OCI-LY1 (cell line): ENCODE data around the gene FBXL17.

ENCODE experiments used
- EZH2 ChIP-seq: fragments of 200-600 bp; sonication (generic), shearing (Covaris generic); IDR thresholded peaks from 2 replicates; pipeline ENCODE4 v1.8.0; 2017; ENCODE audit warnings: borderline replicate concordance, mixed run types, mild to moderate bottlenecking, antibody characterized with exemption, low read length, moderate library complexity, mixed read lengths
- TF ChIP-seq, protein P1 (sequence below): fragments of 200-600 bp; sonication (generic), shearing (Covaris generic); IDR thresholded peaks from 2 replicates; pipeline ENCODE4 v1.5.1; 2017; ENCODE audit warnings: mild to moderate bottlenecking, antibody characterized with exemption, low read length, moderate library complexity, mixed read lengths

DNA sequence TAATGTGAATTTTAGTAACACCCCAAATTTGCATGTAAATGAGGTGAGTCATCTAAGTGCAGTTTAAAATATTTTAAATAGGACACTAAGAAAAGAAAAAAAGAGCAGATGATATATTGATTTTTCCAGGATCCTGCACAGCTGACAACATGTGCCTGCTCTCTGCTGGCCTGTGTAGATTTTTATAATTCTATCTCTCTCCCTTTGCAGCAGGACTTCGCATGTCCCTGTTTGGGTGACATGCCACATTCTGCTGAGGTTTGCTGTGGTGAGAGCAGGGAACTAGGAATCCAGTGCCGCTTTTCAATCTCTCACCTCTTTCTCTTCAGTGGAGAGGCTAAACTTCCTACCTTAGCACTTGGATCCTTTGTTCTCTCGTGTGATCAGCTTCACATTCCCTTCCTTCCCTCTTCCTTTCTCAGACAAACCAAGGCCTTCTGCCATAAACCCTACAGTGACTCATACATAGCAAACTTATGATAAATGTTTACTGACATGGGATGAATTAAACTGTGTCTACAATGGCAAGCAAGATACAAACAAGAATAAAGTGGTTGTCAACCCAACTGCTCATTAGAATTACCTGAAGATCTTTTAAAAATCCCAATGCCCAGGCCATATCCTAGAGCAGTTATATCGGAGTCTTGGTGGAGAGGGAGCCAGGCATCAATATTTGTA is 512.3 kb downstream of the FBXL17 start:
- TF ChIP-seq, protein P1, sequence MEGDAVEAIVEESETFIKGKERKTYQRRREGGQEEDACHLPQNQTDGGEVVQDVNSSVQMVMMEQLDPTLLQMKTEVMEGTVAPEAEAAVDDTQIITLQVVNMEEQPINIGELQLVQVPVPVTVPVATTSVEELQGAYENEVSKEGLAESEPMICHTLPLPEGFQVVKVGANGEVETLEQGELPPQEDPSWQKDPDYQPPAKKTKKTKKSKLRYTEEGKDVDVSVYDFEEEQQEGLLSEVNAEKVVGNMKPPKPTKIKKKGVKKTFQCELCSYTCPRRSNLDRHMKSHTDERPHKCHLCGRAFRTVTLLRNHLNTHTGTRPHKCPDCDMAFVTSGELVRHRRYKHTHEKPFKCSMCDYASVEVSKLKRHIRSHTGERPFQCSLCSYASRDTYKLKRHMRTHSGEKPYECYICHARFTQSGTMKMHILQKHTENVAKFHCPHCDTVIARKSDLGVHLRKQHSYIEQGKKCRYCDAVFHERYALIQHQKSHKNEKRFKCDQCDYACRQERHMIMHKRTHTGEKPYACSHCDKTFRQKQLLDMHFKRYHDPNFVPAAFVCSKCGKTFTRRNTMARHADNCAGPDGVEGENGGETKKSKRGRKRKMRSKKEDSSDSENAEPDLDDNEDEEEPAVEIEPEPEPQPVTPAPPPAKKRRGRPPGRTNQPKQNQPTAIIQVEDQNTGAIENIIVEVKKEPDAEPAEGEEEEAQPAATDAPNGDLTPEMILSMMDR = no peak
- TF ChIP-seq EZH2 = no peak
